CD14-positive monocyte (primary cell): ENCODE measurements around the gene CGA. TPM values are rescaled to one million over a fixed set of nuclear protein-coding genes. Genes with fewer than 3 reads are reported as not detected.

Experiments
- DNase-seq, 3 donors: peaks; one replicate each; pipeline ENCODE4 v3.0.0-alpha.2; 2011 to 2022
- H2AFZ ChIP-seq: 2 replicates; pipeline ENCODE4 v1.6.0; 2012; ENCODE audit warnings: mild to moderate bottlenecking, low read depth, low read length, inconsistent platforms; ENCODE audit not compliant: insufficient read depth, poor library complexity, severe bottlenecking
- H3K27ac ChIP-seq, 2 donors: 1 replicate in 1 of 2; 2 replicates in 1 of 2; pipeline ENCODE4 v1.5.1; 2012 to 2013; ENCODE audit warnings: low read length in 2 of 2, control low read depth in 1 of 2, inconsistent platforms in 1 of 2, low read depth in 1 of 2, mild to moderate bottlenecking in 1 of 2
- H3K27me3 ChIP-seq, 2 donors: one replicate each; pipeline versions ENCODE4 v1.6.0 to v1.6.1; 2011 to 2013; ENCODE audit warnings: low read length in 2 of 2; ENCODE audit not compliant: control insufficient read depth in 2 of 2, insufficient read depth in 2 of 2
- H3K36me3 ChIP-seq, 2 donors: replicated peaks in 1 of 2; 1 replicate in 1 of 2; 2 replicates in 1 of 2; pipeline versions ENCODE4 v1.5.1 to v1.6.1; 2012 to 2013; ENCODE audit warnings: low read length in 2 of 2, control low read depth in 1 of 2, inconsistent platforms in 1 of 2, mild to moderate bottlenecking in 1 of 2; ENCODE audit not compliant: insufficient read depth in 2 of 2, control insufficient read depth in 1 of 2
- H3K4me1 ChIP-seq, 2 donors: 1 replicate in 1 of 2; 2 replicates in 1 of 2; pipeline versions ENCODE4 v1.5.1 to v1.6.1; 2012 to 2013; ENCODE audit warnings: low read length in 2 of 2, control low read depth in 1 of 2, inconsistent platforms in 1 of 2, mild to moderate bottlenecking in 1 of 2, moderate library complexity in 1 of 2; ENCODE audit not compliant: insufficient read depth in 2 of 2, control insufficient read depth in 1 of 2
- H3K4me2 ChIP-seq: replicated peaks from 2 replicates; pipeline ENCODE3; 2012; ENCODE audit warnings: low read length, moderate library complexity, mild to moderate bottlenecking; ENCODE audit not compliant: poor library complexity, severe bottlenecking; ENCODE audit errors: extremely low read depth
- H3K4me3 ChIP-seq, 3 experiments: fragments of 200-600 bp in 1 of 3; sonication (generic) in 1 of 3; replicated peaks in 1 of 3; 1 replicate in 2 of 3; 2 replicates in 1 of 3; pipeline ENCODE4 v1.5.1; 2011 to 2013; ENCODE audit warnings: low read length in 3 of 3, mild to moderate bottlenecking in 3 of 3, control low read depth in 2 of 3, low read depth in 2 of 3, inconsistent platforms in 1 of 3, moderate library complexity in 1 of 3
- H3K79me2 ChIP-seq: 2 replicates; pipeline ENCODE4 v1.6.0; 2012; ENCODE audit warnings: mild to moderate bottlenecking, control low read depth, inconsistent platforms, low read length, moderate library complexity; ENCODE audit not compliant: insufficient read depth
- H3K9ac ChIP-seq: 2 replicates; pipeline ENCODE4 v1.6.0; 2017; ENCODE audit warnings: low read length, mild to moderate bottlenecking; ENCODE audit not compliant: insufficient read depth, poor library complexity, severe bottlenecking
- H3K9me3 ChIP-seq, 2 donors: replicated peaks in 1 of 2; 1 replicate in 1 of 2; 2 replicates in 1 of 2; pipeline versions ENCODE4 v1.5.1 to v1.6.1; 2012 to 2013; ENCODE audit warnings: low read length in 2 of 2, control low read depth in 1 of 2; ENCODE audit not compliant: control insufficient read depth in 1 of 2, insufficient read depth in 1 of 2
- H4K20me1 ChIP-seq: 2 replicates; pipeline ENCODE4 v1.6.0; 2012; ENCODE audit warnings: mild to moderate bottlenecking, low read length, control low read depth, moderate library complexity; ENCODE audit not compliant: insufficient read depth
- H3K27ac Mint-ChIP-seq, 7 donors: one replicate each; pipeline ENCODE4 v1.8.0; 2020; ENCODE audit warnings: mild to moderate bottlenecking in 7 of 7, mixed read lengths in 7 of 7, moderate library complexity in 6 of 7, inconsistent platforms in 2 of 7
- H3K27me3 Mint-ChIP-seq, 3 donors: one replicate each; pipeline ENCODE4 v1.8.0; 2021 to 2022; ENCODE audit warnings: low read depth in 3 of 3, mild to moderate bottlenecking in 3 of 3, mixed read lengths in 3 of 3, moderate library complexity in 3 of 3, inconsistent platforms in 1 of 3
- H3K36me3 Mint-ChIP-seq, 2 donors: one replicate each; pipeline ENCODE4 v1.8.0; 2020; ENCODE audit warnings: mixed read lengths in 2 of 2, inconsistent platforms in 1 of 2, mild to moderate bottlenecking in 1 of 2
- H3K4me1 Mint-ChIP-seq: one replicate; pipeline ENCODE4 v1.8.0; 2020; ENCODE audit warnings: mild to moderate bottlenecking, mixed read lengths
- H3K4me3 Mint-ChIP-seq, 2 donors: one replicate each; pipeline ENCODE4 v1.8.0; 2020; ENCODE audit warnings: mild to moderate bottlenecking in 2 of 2, mixed read lengths in 2 of 2, moderate library complexity in 1 of 2
- H3K9me3 Mint-ChIP-seq, 7 donors: one replicate each; pipeline ENCODE4 v1.8.0; 2020 to 2022; ENCODE audit warnings: mixed read lengths in 7 of 7, mild to moderate bottlenecking in 6 of 7, moderate library complexity in 6 of 7, inconsistent platforms in 2 of 7
- WGBS: methylation state at CpG from one replicate; pipeline ENCODE4 v1.1.5; 2013; ENCODE audit warnings: missing lambda C conversion rate; ENCODE audit not compliant: insufficient coverage; 5-methylcytosine and 5-hydroxymethylcytosine counted together
- intact Hi-C, 2 donors: fragments of 100-400 bp; cut with micrococcal nuclease; formaldehyde crosslinking; loops; one replicate each; pipeline versions ENCODE4 v1.15.0 to v1.15.1; 2023
- polyA plus RNA-seq, 3 donors: library from polyadenylated mRNA; depleted of rRNA in 1 of 3; unstranded in 2 of 3; stranded (reverse) in 1 of 3; fragments of 300-500 nt in 2 of 3; fragments of >200 nt in 1 of 3; fragmentation: Illumina TruSeq in 2 of 3; gene quantifications; 1 replicate in 2 of 3; 2 replicates in 1 of 3; pipeline ENCODE4 v1.2.3, GENCODE V29; 2012 to 2021
- TF ChIP-seq, protein P1 (sequence below): fragments of 200-600 bp; IDR thresholded peaks from one replicate; pipeline ENCODE4 v1.8.0; 2022; ENCODE audit warnings: antibody characterized with exemption, mild to moderate bottlenecking

CGA gene
- polyA plus RNA-seq, 3 donors, result not detected

DNA sequence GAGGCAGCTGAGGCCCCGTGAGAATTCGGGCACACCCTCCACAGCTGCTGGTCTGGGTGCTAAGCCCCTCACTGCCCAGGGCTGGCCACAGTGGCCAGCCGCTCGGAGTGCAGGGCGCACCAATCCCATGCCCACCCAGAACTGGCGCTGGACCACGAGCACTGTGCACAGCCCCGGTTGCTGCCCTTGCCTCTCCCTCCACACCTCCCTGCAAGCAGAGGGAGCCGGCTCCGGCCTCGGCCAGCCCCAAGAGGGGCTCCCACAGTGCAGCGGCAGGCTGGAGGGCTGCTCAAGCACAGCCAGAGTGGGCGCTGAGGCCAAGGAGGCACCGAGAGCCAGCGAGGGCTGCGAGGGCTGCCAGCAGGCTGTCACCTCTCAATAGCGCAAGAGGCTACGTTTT is 35.0 kb downstream of the CGA start:
- no peaks in the 10 kb centered on the region for H3K9me3 Mint-ChIP-seq
- no peak overlapping the region for H3K4me3 Mint-ChIP-seq
- peaks cover 3 to 4% (median 3%) of the 10 kb centered on the region in 3 donors for H3K27me3 Mint-ChIP-seq
- H3K27ac ChIP-seq, result no peak overlapping the region
- H3K4me2 ChIP-seq, result no peak overlapping the region
- H3K9ac ChIP-seq, result no peak overlapping the region
- TF ChIP-seq, protein P1, sequence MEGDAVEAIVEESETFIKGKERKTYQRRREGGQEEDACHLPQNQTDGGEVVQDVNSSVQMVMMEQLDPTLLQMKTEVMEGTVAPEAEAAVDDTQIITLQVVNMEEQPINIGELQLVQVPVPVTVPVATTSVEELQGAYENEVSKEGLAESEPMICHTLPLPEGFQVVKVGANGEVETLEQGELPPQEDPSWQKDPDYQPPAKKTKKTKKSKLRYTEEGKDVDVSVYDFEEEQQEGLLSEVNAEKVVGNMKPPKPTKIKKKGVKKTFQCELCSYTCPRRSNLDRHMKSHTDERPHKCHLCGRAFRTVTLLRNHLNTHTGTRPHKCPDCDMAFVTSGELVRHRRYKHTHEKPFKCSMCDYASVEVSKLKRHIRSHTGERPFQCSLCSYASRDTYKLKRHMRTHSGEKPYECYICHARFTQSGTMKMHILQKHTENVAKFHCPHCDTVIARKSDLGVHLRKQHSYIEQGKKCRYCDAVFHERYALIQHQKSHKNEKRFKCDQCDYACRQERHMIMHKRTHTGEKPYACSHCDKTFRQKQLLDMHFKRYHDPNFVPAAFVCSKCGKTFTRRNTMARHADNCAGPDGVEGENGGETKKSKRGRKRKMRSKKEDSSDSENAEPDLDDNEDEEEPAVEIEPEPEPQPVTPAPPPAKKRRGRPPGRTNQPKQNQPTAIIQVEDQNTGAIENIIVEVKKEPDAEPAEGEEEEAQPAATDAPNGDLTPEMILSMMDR, result no peak
- intact Hi-C loops, result no loop called here
- H3K27me3 ChIP-seq, result no peaks in the 10 kb centered on the region
- no peaks in the 10 kb centered on the region for H3K36me3 ChIP-seq
- 95% methylated on average over 13 of the region's 18 CpGs for WGBS
- no peak overlapping the region for H3K27ac Mint-ChIP-seq
- H3K4me1 Mint-ChIP-seq, result no peaks in the 10 kb centered on the region
- no peak overlapping the region for H2AFZ ChIP-seq
- no peaks in the 10 kb centered on the region for H4K20me1 ChIP-seq
- no peak overlapping the region for H3K4me3 ChIP-seq
- no peaks in the 10 kb centered on the region for H3K4me1 ChIP-seq
- DNase-seq, result no peak
- no peaks in the 10 kb centered on the region for H3K36me3 Mint-ChIP-seq
- H3K79me2 ChIP-seq, result no peaks in the 10 kb centered on the region
- H3K9me3 ChIP-seq, result no peaks in the 10 kb centered on the region

DNA sequence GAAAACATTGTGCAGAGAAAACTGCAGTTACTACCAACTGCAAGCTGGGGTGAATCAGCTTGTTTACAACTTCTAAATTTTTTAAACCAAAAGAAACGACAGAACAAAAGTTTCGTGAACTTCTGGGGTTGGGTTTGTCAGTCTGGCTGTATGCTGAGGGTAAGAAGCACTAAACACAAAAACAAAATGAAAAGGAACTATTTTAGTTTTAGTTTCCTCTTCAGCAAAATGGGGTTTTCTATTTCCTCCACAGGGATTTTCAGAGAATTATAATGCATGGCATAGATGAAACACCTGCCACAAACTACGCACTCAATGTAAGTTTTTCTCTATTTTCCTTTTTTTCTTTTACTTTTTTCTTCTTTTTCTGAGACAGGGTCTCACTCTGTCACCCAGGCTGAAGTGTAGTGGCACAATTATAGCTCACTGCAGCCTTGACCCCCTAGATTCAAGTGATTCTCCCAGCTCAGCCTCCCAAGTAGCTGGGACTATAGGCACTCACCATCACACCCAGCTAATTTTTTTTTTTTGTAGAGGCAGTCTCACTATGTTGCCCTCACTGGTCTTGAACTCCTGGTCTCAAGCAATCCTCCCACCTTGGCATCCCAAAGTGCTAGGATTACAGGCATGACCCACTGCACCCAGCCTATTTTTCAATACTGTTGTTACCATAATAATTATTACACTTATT is 40.6 kb downstream of the CGA start:
- Mint-ChIP-seq H3K36me3 (no peaks in the 10 kb centered on the region), H3K27ac (no peak overlapping the region), H3K4me3 (no peak overlapping the region), H3K4me1 (no peaks in the 10 kb centered on the region), H3K27me3 (peaks cover 0 to 3% (median 2%) of the 10 kb centered on the region in 3 donors), H3K9me3 (no peaks in the 10 kb centered on the region)
- Histone ChIP-seq H3K27me3 (no peaks in the 10 kb centered on the region), H3K27ac (no peak overlapping the region), H3K4me1 (no peaks in the 10 kb centered on the region), H3K9me3 (no peaks in the 10 kb centered on the region), H2AFZ (no peak overlapping the region), H3K79me2 (no peaks in the 10 kb centered on the region), H3K9ac (no peak overlapping the region), H3K4me3 (no peak overlapping the region), H4K20me1 (no peaks in the 10 kb centered on the region), H3K4me2 (no peak overlapping the region), H3K36me3 (no peaks in the 10 kb centered on the region)
- DNase-seq, result no peak
- TF ChIP-seq, protein P1, result no peak
- intact Hi-C loops, result no loop called here
- no CpG with 5 or more reads among the region's 3 CpGs for WGBS
